ENCODE measurements around the gene NEUROG1. TPM values are rescaled to one million over a fixed set of nuclear protein-coding genes. Genes with fewer than 3 reads are reported as not detected.
A peak's percentile ranks its signal among the peaks of the same experiment; 100 is the strongest.

The NEUROG1 gene
- total RNA-seq (2014; rRNA removed; shearing (Covaris generic); ENCODE audit: low replicate concordance): not detected in 2 replicates

- Histone ChIP-seq H3K27me3 (peaks cover 31% of the 10 kb centered on the region), H3K36me3 (no peaks in the 10 kb centered on the region), H3K9me3 (no peaks in the 10 kb centered on the region; the same call in 1 of the 2 replicates), H3K4me3 (peak within 1 kb of the TSS; percentile 22)
- DNase-seq: no peak
Observed at GRCh38 chr5:135535820-135536801, at the start of gene NEUROG1. TSS of gene NEUROG1 (minus strand) at chr5:135535964. CDS start at chr5:135535690, 274 bp downstream.

GRCh38 chr5:135584918-135585317, 49.2 kb upstream of the NEUROG1 start:
- Histone ChIP-seq H3K27me3 (peaks cover 67% of the 10 kb centered on the region), H3K36me3 (no peaks in the 10 kb centered on the region), H3K4me3 (no peak overlapping the region), H3K9me3 (no peaks in the 10 kb centered on the region)
- no peak for DNase-seq

GRCh38 chr5:135584276-135584675, 48.5 kb upstream of the NEUROG1 start:
- no peak for DNase-seq
- H3K27me3 ChIP-seq: peaks cover 73% of the 10 kb centered on the region
- no peaks in the 10 kb centered on the region for H3K9me3 ChIP-seq
- no peaks in the 10 kb centered on the region for H3K36me3 ChIP-seq
- no peak overlapping the region for H3K4me3 ChIP-seq

DNA sequence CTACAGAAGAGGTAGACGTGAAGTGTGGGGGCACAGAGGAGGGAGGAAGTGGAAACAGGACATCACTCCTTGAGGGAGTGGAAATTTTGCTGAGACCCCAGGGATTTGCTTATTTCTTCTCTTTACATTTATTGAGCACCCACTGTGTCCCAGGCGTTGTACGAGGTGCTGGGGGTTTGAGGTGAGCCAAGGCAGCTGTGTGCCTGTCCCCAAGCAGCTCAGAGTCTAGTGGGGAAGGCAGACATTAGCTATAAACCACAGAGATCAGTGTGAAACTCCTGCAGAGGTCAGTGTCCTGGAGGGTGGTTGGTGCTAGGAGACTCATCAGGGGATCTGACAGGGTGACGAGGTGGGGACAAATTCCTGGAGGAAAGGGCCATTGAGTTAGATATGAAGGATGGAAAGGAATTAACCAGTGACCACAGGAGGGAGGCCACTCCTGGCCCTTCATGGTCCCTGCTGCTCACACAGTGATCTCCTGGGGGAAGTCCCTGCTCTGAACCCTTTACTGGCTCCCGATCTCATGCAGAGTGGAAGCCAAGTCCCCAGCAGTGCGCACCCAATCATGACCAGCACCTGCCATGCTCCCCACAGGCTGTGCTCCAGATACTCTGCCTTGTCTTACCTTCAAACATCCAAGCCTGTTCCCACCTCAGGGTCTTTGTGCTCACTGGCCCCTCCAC, 46.5 kb upstream of the NEUROG1 start:
- no peak for DNase-seq
- Histone ChIP-seq H3K4me3 (no peak overlapping the region), H3K27me3 (peaks cover 81% of the 10 kb centered on the region), H3K36me3 (no peaks in the 10 kb centered on the region), H3K9me3 (no peaks in the 10 kb centered on the region)

DNA sequence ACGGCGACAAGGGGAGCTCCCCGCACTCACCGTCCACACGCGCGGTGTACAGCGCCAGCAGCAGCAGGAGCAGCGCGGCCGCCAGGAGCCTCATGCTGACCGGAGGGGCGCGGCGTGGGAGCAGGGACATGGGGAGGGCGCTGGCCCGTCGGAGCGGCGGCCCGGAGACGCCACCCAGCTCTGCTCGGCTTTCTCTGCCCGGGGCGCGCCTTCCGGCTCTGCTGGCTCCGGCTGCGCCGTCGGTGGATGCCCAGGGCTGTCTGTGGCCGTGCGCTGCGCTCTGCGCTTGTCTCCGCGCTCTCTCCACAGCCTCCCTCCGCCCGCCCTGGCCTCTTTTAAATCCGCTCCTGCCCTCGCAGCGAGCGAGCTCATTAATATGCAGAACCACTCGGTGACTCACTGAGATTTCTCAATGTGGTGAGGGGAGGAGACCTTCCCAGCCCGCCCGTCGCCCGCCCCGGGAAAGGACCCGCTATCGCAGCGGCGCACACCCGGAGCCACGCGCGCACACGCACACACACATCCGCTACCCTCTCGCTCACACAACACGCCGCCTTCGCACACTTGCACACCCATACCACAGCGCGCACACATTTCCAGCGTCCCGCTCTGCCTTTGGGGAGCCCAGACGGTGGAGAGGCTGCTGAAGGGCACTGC, 43.0 kb upstream of the NEUROG1 start, which contains the start of gene CXCL14:
TSS of gene CXCL14 (minus strand) at position 307 of the 657 bp plus-strand sequence. CDS start at position 94, 213 bp downstream.
- DNase-seq: peak; percentile 75
- Histone ChIP-seq H3K9me3 (no peaks in the 10 kb centered on the region), H3K4me3 (peak within 1 kb of the TSS; percentile 28), H3K36me3 (no peaks in the 10 kb centered on the region), H3K27me3 (peaks cover 58% of the 10 kb centered on the region)

DNA sequence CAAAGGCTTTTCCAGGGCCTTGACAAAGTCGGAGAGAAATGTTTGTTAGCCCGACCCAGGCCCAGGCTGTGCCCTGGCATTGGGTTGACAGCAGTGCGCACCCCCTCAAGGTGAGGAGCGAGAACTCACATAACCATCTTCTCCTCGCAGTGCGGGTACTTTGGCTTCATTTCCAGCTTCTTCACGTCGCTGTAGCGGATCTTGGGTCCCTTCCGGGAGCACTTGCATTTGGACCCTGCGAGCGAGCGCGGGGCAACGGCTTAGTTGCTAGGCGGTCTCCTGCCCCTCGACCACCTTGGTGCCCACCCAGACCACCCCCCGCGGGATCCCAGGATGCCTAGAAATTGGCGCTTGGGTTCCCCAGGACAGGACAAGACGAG, 42.5 kb upstream of the NEUROG1 start:
- DNase-seq: no peak
- Histone ChIP-seq H3K9me3 (no peaks in the 10 kb centered on the region), H3K4me3 (peak overlapping the region; percentile 28), H3K36me3 (no peaks in the 10 kb centered on the region), H3K27me3 (peaks cover 53% of the 10 kb centered on the region)

DNA sequence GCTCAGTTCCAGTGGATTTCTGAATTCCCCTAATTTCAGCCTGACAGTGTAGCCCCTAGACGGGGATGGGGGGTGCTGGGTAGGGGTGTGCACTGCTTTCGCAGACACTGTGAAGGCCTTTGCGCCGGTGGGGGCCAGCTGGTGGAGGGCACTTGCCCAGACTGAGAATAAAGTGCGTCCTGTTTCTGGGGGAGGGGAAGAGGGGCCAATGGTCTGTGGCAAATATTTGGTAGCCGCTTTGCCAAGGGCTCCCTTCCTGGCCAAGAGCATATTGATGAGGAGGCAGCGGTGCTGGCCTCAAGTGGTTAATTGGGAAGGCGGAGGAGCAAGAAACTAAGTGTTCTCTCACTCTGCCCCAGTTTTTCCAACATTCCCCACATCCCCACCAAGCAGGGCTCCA, 41.7 kb upstream of the NEUROG1 start:
- no peak for DNase-seq
- no peak overlapping the region for H3K4me3 ChIP-seq
- H3K9me3 ChIP-seq: no peaks in the 10 kb centered on the region
- peaks cover 45% of the 10 kb centered on the region for H3K27me3 ChIP-seq
- H3K36me3 ChIP-seq: no peaks in the 10 kb centered on the region

DNA sequence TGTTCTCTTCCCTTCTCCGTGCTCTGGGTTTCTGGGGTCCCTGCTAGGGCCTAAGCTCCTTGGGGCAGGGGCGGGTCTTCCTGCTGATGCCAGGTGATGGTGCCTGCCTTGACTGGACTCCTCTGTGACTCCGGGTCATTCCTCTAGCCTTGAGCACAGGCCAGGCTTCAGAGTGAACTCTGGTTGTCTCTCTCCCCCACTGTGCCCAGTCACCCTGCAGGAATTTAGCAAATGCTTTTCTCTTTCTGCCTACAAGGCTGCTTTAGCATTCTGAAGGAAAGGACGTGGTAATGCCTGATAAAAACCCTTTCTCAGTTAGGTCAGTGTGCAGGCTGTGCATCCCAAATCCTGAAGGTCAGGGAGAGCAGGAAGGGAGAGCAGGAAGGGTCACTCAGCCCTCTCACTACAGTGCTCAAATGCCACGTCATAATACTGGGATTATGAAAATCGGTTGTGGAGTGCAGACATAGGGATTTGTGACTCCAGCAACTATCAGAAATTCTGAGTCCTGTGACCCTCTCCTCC, 40.4 kb upstream of the NEUROG1 start:
- Histone ChIP-seq H3K4me3 (no peak overlapping the region), H3K9me3 (no peaks in the 10 kb centered on the region), H3K27me3 (peaks cover 35% of the 10 kb centered on the region), H3K36me3 (no peaks in the 10 kb centered on the region)
- DNase-seq: peak; percentile 77

DNA sequence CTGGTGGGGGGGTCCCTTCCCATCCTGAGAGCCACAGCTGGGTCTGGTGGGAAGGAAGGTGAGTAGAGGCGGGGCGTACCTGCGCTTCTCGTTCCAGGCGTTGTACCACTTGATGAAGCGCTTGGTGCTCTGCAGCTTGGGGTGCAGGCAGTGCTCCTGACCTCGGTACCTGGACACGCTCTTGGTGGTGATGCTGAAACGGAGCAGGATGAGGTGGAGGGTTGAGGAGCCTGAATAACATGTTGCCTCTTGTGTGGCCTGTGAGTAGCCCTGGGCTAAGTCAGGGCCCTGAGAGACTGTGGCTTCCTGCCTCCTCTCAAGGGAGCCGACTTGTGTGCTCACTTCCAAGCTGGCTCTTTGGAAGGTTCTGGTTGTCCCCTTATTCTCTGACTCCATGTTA, 38.7 kb upstream of the NEUROG1 start:
- DNase-seq: no peak
- Histone ChIP-seq H3K4me3 (no peak overlapping the region), H3K36me3 (no peaks in the 10 kb centered on the region), H3K27me3 (peaks cover 27% of the 10 kb centered on the region), H3K9me3 (no peaks in the 10 kb centered on the region)

DNA sequence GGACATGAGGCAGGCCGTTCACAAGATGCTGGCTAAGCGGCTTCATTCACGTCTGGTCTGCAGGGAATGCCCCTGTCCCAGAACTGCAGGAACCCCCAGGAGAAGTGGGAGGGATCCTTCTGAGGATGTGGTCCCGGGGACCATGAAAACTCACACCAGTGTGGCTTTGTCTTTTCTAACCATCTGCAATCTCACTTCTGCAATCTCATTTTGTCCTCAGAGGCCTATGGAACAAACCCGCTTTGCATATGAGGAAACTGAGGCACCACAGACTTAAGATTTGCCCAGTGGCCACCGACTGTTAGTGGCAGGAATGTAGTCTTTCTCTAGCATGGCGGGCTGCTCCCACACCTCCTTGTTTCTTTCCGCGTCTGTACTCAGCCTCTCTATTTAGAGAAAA, 36.1 kb upstream of the NEUROG1 start:
- no peak overlapping the region for H3K4me3 ChIP-seq
- DNase-seq: no peak
- no peaks in the 10 kb centered on the region for H3K36me3 ChIP-seq
- peaks cover 8% of the 10 kb centered on the region; the same call in 1 of the 2 replicates for H3K27me3 ChIP-seq
- no peaks in the 10 kb centered on the region for H3K9me3 ChIP-seq

DNA sequence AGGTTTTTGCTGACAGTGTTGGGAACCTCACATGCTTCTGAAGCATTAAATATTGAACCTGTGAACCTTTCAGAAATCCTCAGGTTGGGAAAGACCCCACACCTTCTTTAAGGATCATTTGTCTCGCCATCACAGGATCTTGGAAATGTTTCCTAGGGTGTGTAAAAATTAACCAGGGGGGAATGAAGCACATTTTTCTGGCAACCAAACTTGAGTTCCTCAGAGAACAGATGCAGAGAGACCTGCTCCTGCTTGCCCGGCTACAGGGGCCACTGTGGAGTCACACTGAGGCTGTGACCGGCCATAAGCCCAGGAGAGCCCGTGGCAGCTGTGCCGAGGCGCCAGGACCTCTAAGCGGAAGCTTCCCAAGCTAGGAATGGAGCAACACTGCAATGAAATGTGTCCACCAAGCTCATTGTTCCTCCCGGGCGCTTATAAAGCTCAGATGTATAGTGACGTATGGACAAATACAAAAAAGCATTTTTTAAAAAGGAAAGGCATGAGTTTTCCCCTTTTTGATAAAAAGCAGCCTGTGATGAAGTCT, 35.4 kb upstream of the NEUROG1 start:
- H3K9me3 ChIP-seq: no peaks in the 10 kb centered on the region
- peaks cover 8% of the 10 kb centered on the region; the same call in 1 of the 2 replicates for H3K27me3 ChIP-seq
- no peaks in the 10 kb centered on the region for H3K36me3 ChIP-seq
- no peak for DNase-seq
- no peak overlapping the region for H3K4me3 ChIP-seq

DNA sequence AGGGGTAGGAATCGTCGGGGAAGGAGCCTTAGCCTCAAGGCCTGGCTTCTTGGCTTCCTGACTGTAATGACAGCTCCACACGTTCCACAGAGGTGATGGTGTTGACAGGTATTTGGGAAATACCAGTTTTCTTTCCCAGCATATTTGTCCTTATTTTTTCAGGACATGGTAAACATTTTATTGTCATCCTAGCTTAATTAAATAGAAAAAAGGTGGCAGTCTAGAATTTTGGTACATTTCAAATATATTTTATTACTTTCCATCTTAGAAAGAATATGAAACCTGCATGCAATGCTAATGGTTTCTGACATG, 34.6 kb upstream of the NEUROG1 start:
- Histone ChIP-seq H3K4me3 (no peak overlapping the region), H3K9me3 (no peaks in the 10 kb centered on the region), H3K36me3 (no peaks in the 10 kb centered on the region), H3K27me3 (peaks cover 12% of the 10 kb centered on the region)
- DNase-seq: no peak

GRCh38 chr5:135569755-135570452, 34.1 kb upstream of the NEUROG1 start:
- Histone ChIP-seq H3K27me3 (peaks cover 13% of the 10 kb centered on the region), H3K4me3 (no peak overlapping the region), H3K9me3 (no peaks in the 10 kb centered on the region), H3K36me3 (no peaks in the 10 kb centered on the region)
- peak; percentile 60 for DNase-seq

GRCh38 chr5:135568923-135569360, 33.2 kb upstream of the NEUROG1 start:
- no peaks in the 10 kb centered on the region for H3K36me3 ChIP-seq
- DNase-seq: no peak
- H3K9me3 ChIP-seq: no peaks in the 10 kb centered on the region
- H3K27me3 ChIP-seq: peaks cover 13% of the 10 kb centered on the region
- no peak overlapping the region for H3K4me3 ChIP-seq

GRCh38 chr5:135568246-135568645, 32.5 kb upstream of the NEUROG1 start:
- Histone ChIP-seq H3K36me3 (no peaks in the 10 kb centered on the region), H3K27me3 (peaks cover 13% of the 10 kb centered on the region), H3K9me3 (no peaks in the 10 kb centered on the region), H3K4me3 (no peak overlapping the region)
- no peak for DNase-seq

GRCh38 chr5:135567661-135568060, 31.9 kb upstream of the NEUROG1 start:
- no peak for DNase-seq
- Histone ChIP-seq H3K4me3 (no peak overlapping the region), H3K27me3 (peaks cover 13% of the 10 kb centered on the region), H3K36me3 (no peaks in the 10 kb centered on the region), H3K9me3 (no peaks in the 10 kb centered on the region)

Data from MG63 (cell line).